Measurements from ENCODE around the gene HIGD1A.
"Not testable (repeated sequence)": the region's sequence is repeated elsewhere in the genome, so short reads cannot be mapped to it uniquely, and the experiment has no call there.

The HIGD1A gene

DNA sequence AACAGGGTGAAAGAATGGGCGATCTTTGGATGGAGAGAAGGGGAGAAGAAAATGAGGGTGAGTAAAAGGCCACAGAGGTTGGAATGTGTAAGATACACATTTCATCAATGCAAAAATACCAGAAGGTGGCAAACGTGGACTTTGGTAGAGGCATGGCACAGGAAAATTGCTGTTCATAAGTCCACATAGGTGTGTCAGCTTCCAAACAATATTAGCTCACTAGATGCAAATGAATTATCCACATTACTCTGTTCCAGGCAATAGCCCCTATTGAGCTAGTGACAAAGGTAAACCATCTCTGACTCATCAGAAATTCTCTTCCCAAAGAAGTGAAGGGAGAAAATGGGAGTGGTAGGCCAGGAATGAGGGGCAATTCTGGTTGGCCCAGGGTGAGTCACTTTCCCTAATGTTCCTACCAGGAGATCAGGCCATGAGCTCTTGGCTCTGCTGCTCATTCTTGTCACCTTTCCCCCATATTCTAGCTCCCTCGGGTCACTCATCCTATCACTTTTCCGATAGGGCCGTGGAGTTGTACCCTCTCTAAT is 24.9 kb upstream of the HIGD1A start:
- no peak for DNase-seq

- DNase-seq = no peak
Measured at GRCh38 chr3:42827654-42828053, 23.4 kb upstream of the HIGD1A start.

DNA sequence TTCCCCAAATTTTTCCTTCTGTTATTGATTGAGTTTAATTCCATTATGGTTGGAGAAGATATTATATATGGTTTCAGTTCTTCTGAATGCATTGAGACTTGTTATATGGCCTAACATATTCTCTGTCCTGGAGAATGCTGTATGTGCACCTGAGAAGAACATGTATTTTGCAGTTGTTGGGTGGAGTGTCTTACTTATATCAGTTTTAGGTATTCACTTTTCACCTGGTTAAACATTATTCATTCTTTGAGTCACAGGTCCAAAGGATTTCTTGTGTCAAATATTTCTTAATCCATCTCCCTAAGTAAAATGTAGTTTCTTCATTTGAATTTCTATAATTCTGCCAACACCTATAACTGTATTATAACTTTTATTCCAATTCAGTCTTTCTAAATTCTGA is 22.7 kb upstream of the HIGD1A start:
- DNase-seq = no peak

GRCh38 chr3:42826141-42826540 is 21.9 kb upstream of the HIGD1A start:
- no peak for DNase-seq

DNA sequence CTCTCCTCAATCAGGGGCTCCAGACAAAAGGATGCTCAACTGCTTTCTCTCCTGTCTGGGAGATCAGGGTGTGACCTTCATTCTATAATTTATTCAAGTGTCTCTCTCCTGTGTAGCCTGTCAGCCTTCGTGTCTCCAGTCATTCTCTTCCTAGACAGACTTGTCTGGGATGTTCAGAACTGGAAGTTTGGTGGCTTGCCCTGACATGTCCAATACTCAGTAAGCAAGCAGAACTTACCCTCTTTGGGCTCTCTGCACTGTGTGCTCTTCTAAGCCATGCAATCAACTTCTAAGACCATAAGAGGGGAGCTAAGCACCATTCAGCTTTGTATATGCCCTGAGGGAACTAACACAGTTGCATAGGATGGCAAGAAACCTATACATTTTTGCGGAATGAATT is 19.1 kb upstream of the HIGD1A start:
- DNase-seq = no peak

DNA sequence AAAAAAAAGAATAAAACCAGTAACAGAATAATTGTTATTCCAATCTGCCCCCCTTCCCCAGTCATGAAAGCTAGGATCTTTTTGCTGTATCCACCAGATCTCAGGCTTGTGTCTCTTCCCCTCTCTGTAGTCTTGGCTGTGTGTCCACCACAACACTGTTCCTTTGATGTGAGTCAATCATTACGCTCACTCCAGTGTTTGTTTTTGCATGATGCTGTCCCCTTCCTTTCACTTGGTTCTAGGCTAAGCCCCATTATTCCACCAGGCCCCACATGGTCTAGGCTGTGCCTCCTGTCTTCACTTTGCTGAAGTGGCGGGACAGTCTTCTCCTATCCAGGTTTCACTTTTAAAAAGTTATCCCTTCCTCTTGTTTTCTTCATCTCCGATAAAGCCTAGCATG is 18.5 kb upstream of the HIGD1A start:
- no peak for DNase-seq

GRCh38 chr3:42820746-42821051 is 16.4 kb upstream of the HIGD1A start:
- no peak for DNase-seq

GRCh38 chr3:42819351-42819965 is 15.2 kb upstream of the HIGD1A start:
- no peak for DNase-seq

GRCh38 chr3:42815826-42816225 is 11.5 kb upstream of the HIGD1A start:
- no peak for DNase-seq

- no peak for DNase-seq
Measured at GRCh38 chr3:42814914-42815507, 10.7 kb upstream of the HIGD1A start.

DNA sequence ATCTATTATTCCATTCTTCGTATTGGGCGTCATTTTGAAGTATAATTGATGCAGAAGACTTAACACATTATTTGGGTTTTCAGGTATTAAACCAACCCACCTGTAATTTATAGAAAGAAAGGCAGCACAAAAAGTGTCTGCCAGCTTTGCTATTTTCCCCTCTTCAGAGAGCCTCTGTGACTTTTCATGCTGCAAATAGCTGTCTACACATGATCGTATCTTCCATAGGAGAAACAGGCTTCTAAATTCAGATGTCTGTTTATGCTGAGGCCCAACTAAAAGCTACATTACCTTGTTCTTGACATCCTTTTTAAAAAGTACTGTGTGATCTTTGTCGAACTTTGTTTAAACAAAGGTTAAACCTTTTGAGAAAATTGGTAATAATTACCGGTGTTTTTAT is 10.0 kb upstream of the HIGD1A start:
- no peak for DNase-seq

DNA sequence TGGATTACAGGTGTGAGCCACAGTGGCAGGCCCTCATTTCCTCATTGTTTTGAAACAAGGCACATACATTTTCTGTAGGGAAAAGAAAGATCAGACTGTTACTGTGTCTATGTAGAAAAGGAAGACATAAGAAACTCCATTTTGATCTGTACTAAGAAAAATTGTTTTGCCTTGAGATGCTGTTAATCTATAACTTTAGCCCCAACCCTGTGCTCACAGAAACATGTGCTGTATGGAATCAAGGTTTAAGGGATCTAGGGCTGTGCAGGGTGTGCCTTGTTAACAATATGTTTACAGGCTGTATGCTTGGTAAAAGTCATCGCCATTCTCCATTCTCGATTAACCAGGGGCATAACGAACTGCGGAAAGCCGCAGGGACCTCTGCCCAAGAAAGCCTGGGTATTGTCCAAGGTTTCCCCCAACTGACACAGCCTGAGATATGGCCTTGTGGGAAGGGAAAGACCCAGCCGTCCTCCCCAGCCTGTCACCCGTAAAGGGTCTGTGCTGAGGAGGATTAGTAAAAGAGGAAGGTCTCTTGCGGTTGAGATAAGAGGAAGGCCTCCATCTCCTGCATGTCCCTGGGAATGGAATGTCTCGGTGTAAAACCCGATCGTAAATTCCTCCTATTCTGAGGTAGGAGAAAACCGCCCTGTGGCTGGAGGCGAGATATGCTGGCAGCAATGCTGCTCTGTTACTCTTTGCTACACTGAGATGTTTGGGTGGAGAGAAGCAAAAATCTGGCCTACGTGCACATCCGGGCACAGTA is 7.0 kb upstream of the HIGD1A start:
- not testable (repeated sequence) for DNase-seq

DNA sequence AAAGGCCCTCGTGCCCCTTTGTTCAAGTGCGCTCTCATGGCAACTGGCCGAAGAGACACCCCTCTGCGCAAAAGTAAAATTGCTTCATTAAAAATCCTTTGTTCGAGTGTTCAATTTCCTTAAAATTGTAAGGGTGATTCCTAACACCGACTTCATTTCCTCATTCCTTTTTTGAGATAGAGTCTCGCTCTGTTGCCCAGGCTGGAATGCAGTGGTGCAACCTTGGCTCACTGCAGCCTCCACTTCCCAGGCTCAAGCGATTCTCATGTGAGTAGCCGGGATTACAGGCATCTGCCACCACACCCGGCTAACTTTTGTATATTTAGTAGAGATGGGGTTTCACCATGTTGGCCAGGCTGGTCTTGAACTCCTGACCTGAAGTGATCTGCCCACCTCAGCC is 6.4 kb upstream of the HIGD1A start:
- DNase-seq = not testable (repeated sequence)

DNA sequence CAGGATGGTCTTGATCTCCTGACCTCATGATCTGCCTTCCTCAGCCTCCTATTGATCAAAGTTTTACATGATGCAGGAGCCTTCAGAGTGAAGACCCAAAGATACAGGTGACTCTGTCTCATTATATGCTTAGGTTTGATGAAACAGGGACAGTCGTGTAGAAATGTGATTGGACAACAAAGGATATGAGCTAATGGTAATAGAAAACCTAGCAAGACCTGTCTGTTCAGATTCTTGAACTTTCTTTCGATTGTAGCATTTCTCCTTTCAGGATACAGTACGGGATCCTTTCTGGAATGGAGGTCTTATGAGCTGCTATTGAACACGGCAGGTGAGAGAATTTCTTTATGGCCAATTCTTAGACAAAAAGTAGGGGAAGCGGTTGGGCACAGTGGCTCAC is 4.9 kb upstream of the HIGD1A start, which contains the start of gene ACKR2:
Gene ACKR2, plus strand, starts transcription at position 244 of the 400 bp plus-strand sequence. CDS start 55,058 bp downstream, outside the sequence.
- DNase-seq = no peak

GRCh38 chr3:42807929-42808328 is 3.6 kb upstream of the HIGD1A start:
- DNase-seq = no peak

DNA sequence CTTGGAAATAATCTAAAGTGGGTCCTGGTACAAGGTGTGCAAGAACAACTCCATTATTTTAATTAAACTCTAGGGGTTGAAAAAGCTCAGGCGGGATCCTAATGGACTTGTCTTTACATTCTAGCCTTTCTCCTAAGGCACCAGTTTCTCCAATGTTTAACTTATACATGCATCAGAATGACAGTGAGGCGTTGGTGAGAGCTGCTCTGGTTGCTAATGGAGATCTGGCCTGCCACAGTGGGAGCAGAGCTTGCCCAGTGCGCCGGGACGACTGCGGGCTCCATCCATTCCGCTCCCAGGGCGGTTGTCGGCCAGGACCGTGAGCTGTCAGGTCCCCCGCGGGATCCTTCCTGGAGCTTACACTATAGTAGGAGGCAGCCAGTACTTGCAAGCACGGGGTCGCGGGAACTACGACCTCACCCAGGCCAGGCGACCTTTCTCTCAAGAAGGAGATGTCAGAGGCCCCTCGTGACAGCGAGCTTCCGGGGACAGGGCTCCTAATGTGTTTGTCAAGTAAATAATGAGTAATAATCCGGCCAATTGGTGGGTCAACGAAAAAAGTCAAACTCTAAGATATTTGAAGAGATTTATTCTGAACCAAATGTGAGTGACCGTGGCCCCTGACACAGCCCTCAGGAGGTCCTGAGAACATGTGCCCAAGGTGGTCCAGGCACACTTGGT is 991 bp upstream of the HIGD1A start:
- peak; percentile 56 for DNase-seq

GRCh38 chr3:42804831-42805132 is 492 bp upstream of the HIGD1A start:
- DNase-seq = no peak

DNA sequence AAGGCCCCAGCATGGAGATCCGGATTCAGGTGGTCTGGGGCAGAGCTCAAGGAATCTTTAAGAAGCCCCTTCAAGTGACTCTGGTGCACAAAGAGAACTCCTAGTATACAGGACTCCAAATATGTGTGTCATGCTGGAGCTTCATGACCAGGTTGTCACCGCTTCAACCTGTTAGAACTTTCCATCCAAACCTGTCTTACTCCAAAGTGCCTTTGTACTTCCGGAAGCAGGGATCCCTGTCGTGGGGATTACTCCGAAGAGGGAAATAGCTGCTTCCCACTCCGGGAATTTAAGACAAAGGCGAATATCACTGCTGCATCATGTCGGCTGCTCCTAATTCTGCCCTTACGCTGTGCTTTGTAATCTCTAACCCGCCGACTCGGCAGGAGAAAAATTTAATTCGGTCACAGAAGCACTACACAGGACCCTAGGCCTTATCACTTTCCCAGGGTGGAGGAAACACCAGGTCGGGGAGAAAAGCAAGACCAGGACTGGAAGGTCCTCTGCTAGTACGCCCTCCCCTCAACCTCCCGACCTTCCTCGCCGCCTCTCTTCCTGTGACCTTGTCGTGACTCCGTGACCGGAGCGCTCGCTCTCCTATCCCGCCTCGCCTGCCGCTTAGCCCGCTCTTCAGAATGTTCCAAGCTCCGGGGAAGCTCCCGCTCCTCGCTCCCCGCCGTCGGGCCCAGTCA is 730 bp downstream of the HIGD1A start:
- DNase-seq = no peak

DNA sequence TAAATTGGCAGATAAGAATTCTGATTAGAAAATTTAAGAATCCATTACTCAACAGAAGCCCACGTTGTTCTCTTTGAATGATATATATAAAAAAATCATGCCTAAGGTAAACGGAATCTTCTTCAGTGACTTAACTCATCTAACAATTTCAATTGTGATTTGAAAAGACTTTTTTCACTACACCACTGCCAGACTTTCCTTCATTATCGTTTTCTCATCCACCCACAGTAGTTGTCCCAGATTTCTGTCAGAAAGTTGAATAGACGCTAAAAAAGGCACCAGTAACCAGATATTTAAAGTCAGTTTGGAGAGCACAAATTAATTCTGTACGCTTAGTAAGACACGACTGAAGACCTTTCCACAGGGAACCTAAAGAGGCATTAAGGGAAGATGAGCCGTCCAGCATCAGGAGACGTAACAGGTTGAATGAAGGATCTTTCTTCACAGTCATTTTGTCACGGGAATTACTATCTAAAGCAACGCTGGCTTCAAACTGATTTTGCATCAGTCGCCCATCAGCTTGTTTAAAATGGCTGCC is 1.3 kb downstream of the HIGD1A start:
- no peak for DNase-seq

GRCh38 chr3:42801784-42802183 is 2.5 kb downstream of the HIGD1A start:
- no peak for DNase-seq

- no peak for DNase-seq
Measured at GRCh38 chr3:42801048-42801620, 3.2 kb downstream of the HIGD1A start.

GRCh38 chr3:42800251-42800650 is 4.0 kb downstream of the HIGD1A start:
- DNase-seq = no peak

All from activated CD8-positive, alpha-beta memory T cell treated with anti-CD3 and anti-CD28 coated beads for 24 hours (primary cell).